MM.1S (cell line): ENCODE results near the gene PPP2R5C.

Source experiments
- DNase-seq: peaks from one replicate; pipeline ENCODE4 v3.0.0-alpha.2; 2015
- H2AFZ ChIP-seq: fragments of 300-600 bp; sonication (generic); 2 replicates; pipeline ENCODE4 v1.6.0; 2016; ENCODE audit warnings: antibody characterized with exemption, low read length
- H3F3A ChIP-seq: fragments of 300-600 bp; sonication (generic); 2 replicates; pipeline ENCODE4 v1.6.1; 2016; ENCODE audit warnings: mild to moderate bottlenecking, antibody characterized with exemption, low read length, moderate library complexity, mixed read lengths; ENCODE audit not compliant: insufficient read depth
- H3K27ac ChIP-seq: fragments of 300-600 bp; sonication (generic); 2 replicates; pipeline ENCODE4 v1.5.1; 2016; ENCODE audit warnings: mild to moderate bottlenecking, low read length
- H3K27me3 ChIP-seq: fragments of 300-600 bp; sonication (generic); replicated peaks from 2 replicates; pipeline ENCODE4 v1.6.0; 2016; ENCODE audit warnings: low read length; ENCODE audit not compliant: insufficient read depth
- H3K36me3 ChIP-seq: fragments of 300-600 bp; sonication (generic); replicated peaks from 2 replicates; pipeline ENCODE4 v1.6.1; 2016; ENCODE audit warnings: mild to moderate bottlenecking, low read length, mixed read lengths; ENCODE audit not compliant: insufficient read depth
- H3K4me1 ChIP-seq: fragments of 300-600 bp; sonication (generic); 2 replicates; pipeline ENCODE4 v1.6.1; 2016; ENCODE audit warnings: low read length, mixed read lengths
- H3K4me2 ChIP-seq: fragments of 300-600 bp; sonication (generic); 2 replicates; pipeline ENCODE4 v1.6.0; 2016; ENCODE audit warnings: low read depth, low read length
- H3K4me3 ChIP-seq: fragments of 300-600 bp; sonication (generic); 2 replicates; pipeline ENCODE4 v1.5.1; 2016; ENCODE audit warnings: low read length, mixed read lengths
- H3K79me2 ChIP-seq: fragments of 300-600 bp; sonication (generic); 2 replicates; pipeline ENCODE4 v1.6.1; 2016; ENCODE audit warnings: mixed run types, low read length, mixed read lengths
- H3K9ac ChIP-seq: fragments of 300-600 bp; sonication (generic); 2 replicates; pipeline ENCODE4 v1.6.1; 2016; ENCODE audit warnings: low read length, mixed read lengths
- H3K9me2 ChIP-seq: fragments of 300-600 bp; sonication (generic); replicated peaks from 2 replicates; pipeline ENCODE4 v1.6.1; 2016; ENCODE audit warnings: mild to moderate bottlenecking, low read length, mixed read lengths; ENCODE audit not compliant: insufficient read depth
- H3K9me3 ChIP-seq: fragments of 300-600 bp; sonication (generic); replicated peaks from 2 replicates; pipeline ENCODE4 v1.6.1; 2016; ENCODE audit warnings: mild to moderate bottlenecking, low read length, mixed read lengths; ENCODE audit not compliant: insufficient read depth
- H4K20me1 ChIP-seq: fragments of 300-600 bp; sonication (generic); 2 replicates; pipeline ENCODE4 v1.6.1; 2016; ENCODE audit warnings: mild to moderate bottlenecking, low read length, moderate library complexity, mixed read lengths; ENCODE audit not compliant: insufficient read depth
- EZH2 ChIP-seq: fragments of 300-600 bp; sonication (generic); optimal IDR thresholded peaks from 2 replicates; pipeline ENCODE3; 2017; ENCODE audit warnings: low read depth, mild to moderate bottlenecking, antibody characterized with exemption, low read length, mixed read lengths
- EZH2phosphoT487 ChIP-seq: fragments of 300-600 bp; sonication (generic); IDR thresholded peaks from 2 replicates; pipeline ENCODE4 v1.6.1; 2018; ENCODE audit warnings: antibody characterized with exemption, low read length
- TF ChIP-seq, protein P1 (sequence below): fragments of 300-600 bp; sonication (generic); IDR thresholded peaks from 2 replicates; pipeline ENCODE4 v1.5.1; 2016; ENCODE audit warnings: antibody characterized with exemption, low read length, mixed read lengths

The PPP2R5C gene

DNA sequence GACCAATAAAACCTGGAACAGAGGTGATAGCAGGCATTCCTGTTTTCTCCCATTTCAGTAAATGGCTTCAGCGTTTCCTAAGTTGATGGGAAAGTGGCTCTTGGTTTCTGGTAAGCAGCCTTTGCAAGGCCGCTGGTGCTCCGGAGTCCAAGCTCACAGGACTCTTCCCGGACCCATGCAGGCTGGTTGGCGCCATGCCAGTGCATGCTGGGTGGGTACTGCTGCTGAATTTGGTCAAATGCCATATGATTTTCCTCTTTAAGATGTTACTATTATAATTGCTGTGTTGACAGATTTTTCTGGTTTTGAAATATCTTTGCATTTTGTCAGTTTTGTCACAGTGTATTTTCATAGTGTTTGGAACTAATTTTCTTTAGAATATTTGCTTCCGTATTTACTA, 27.7 kb downstream of the PPP2R5C start:
- Histone ChIP-seq H3F3A (0 out of 2 replicates have a peak, but pooled peaks cover 3% of the 10 kb centered on the region), H3K36me3 (no peaks in the 10 kb centered on the region), H3K9me3 (no peaks in the 10 kb centered on the region), H2AFZ (no peak overlapping the region), H3K4me3 (no peak overlapping the region), H3K9me2 (no peaks in the 10 kb centered on the region), H4K20me1 (no peaks in the 10 kb centered on the region), H3K4me2 (no peak overlapping the region), H3K9ac (no peak overlapping the region), H3K27ac (no peak overlapping the region), H3K27me3 (no peaks in the 10 kb centered on the region), H3K79me2 (no peaks in the 10 kb centered on the region), H3K4me1 (peaks cover 8% of the 10 kb centered on the region)
- DNase-seq: no peak
- TF ChIP-seq EZH2 (no peak), EZH2phosphoT487 (no peak)
- TF ChIP-seq, protein P1, sequence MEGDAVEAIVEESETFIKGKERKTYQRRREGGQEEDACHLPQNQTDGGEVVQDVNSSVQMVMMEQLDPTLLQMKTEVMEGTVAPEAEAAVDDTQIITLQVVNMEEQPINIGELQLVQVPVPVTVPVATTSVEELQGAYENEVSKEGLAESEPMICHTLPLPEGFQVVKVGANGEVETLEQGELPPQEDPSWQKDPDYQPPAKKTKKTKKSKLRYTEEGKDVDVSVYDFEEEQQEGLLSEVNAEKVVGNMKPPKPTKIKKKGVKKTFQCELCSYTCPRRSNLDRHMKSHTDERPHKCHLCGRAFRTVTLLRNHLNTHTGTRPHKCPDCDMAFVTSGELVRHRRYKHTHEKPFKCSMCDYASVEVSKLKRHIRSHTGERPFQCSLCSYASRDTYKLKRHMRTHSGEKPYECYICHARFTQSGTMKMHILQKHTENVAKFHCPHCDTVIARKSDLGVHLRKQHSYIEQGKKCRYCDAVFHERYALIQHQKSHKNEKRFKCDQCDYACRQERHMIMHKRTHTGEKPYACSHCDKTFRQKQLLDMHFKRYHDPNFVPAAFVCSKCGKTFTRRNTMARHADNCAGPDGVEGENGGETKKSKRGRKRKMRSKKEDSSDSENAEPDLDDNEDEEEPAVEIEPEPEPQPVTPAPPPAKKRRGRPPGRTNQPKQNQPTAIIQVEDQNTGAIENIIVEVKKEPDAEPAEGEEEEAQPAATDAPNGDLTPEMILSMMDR: no peak

DNA sequence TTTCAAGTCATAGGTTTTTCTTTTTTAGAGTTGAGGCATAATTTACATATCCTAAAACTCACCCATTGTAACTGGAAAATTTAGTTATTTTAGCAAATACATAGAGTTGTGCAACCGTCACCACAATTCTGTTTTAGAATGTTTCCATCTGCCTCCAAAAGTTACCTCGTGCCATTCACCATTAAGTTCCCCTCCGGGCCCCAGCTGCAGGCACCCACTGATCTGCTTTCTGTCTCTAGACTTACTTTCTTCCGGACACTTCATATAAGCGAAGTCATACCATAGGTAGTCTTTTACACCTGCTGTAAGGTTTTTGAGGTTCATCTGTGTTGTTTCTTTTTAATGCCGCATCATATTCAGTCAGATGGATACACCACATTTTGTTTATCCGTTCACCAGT, 28.7 kb downstream of the PPP2R5C start:
- Histone ChIP-seq H3K9me2 (no peaks in the 10 kb centered on the region), H3K36me3 (no peaks in the 10 kb centered on the region), H3K4me2 (no peak overlapping the region), H4K20me1 (no peaks in the 10 kb centered on the region), H3K9ac (no peak overlapping the region), H3K27me3 (no peaks in the 10 kb centered on the region), H3K4me1 (peaks cover 8% of the 10 kb centered on the region), H3K4me3 (no peak overlapping the region), H3K9me3 (no peaks in the 10 kb centered on the region), H3K79me2 (no peaks in the 10 kb centered on the region), H2AFZ (no peak overlapping the region), H3K27ac (no peak overlapping the region), H3F3A (0 out of 2 replicates have a peak, but pooled peaks cover 3% of the 10 kb centered on the region)
- no peak for DNase-seq
- TF ChIP-seq, protein P1: no peak
- TF ChIP-seq EZH2phosphoT487 (no peak), EZH2 (no peak)

DNA sequence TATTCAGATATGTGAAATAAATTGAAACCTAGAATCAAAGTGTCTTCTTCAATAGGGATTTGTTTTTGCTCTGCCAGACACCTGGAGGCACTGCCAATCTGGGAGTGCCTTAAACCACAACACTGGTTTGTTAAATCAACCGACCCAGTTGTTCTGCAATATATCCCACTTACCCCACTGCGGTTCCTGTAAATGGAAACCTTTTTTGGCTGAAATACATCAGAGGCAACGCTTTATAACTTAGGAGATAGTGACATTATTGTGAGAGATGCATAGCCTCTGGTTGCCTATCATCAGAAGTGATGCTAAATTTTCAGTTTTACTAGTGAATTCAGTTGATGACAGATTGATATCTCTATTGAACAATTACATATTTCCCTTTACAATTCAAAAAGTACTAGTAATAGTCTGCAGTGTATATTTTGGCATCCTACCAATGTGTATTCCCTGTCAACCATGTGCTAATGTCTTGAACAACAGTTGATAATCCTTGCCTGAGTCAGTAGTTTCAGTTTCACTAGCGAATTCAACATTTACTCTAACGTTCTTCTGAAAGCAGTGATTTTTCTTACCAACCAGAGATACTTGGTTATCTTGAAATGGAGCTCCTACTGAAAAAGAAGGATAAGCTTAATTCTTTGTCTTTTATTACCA, 30.5 kb downstream of the PPP2R5C start:
- Histone ChIP-seq H3K9ac (peak overlapping the region; percentile 40), H3K4me2 (peak overlapping the region; percentile 63), H3K9me2 (no peaks in the 10 kb centered on the region), H4K20me1 (no peaks in the 10 kb centered on the region), H3K79me2 (no peaks in the 10 kb centered on the region), H3K27me3 (no peaks in the 10 kb centered on the region), H3K36me3 (no peaks in the 10 kb centered on the region), H3K27ac (peak overlapping the region; percentile 73), H3K4me3 (peak overlapping the region; percentile 28; the same call in 1 of the 2 replicates), H3K4me1 (peaks cover 8% of the 10 kb centered on the region), H3K9me3 (no peaks in the 10 kb centered on the region), H2AFZ (peak overlapping the region; percentile 34; the same call in 1 of the 2 replicates), H3F3A (0 out of 2 replicates have a peak, but pooled peaks cover 3% of the 10 kb centered on the region)
- peak; percentile 71 for DNase-seq
- no peak for TF ChIP-seq EZH2
- no peak for TF ChIP-seq EZH2phosphoT487
- TF ChIP-seq, protein P1: no peak
